BE2C (cell line): ENCODE measurements around the gene EFCAB13.
"Not testable (repeated sequence)": the region's sequence is repeated elsewhere in the genome, so short reads cannot be mapped to it uniquely, and the experiment has no call there.

Source experiments
- DNase-seq: peaks from one replicate; pipeline ENCODE4 v3.0.0-alpha.2; 2020
- H3K27me3 ChIP-seq: fragments of 250-450 bp; sonication (Bioruptor Pico); 2 replicates; pipeline ENCODE4 v1.5.1; 2020; ENCODE audit warnings: mild to moderate bottlenecking
- H3K36me3 ChIP-seq: fragments of 250-450 bp; sonication (Bioruptor Pico); 2 replicates; pipeline ENCODE4 v1.5.1; 2020; ENCODE audit warnings: mild to moderate bottlenecking
- H3K4me1 ChIP-seq: fragments of 250-450 bp; sonication (Bioruptor Pico); 2 replicates; pipeline ENCODE4 v1.5.1; 2020
- H3K4me3 ChIP-seq: 2 replicates; pipeline ENCODE4 v1.5.1; 2011; ENCODE audit warnings: low read depth, low read length
- H3K9me3 ChIP-seq: fragments of 250-450 bp; sonication (Bioruptor Pico); 2 replicates; pipeline ENCODE4 v1.5.1; 2020
- TF ChIP-seq, protein P1 (sequence below): IDR thresholded peaks from 2 replicates; pipeline ENCODE4 v1.5.1; 2012; ENCODE audit warnings: mild to moderate bottlenecking, low read depth, low read length

Gene EFCAB13

DNA sequence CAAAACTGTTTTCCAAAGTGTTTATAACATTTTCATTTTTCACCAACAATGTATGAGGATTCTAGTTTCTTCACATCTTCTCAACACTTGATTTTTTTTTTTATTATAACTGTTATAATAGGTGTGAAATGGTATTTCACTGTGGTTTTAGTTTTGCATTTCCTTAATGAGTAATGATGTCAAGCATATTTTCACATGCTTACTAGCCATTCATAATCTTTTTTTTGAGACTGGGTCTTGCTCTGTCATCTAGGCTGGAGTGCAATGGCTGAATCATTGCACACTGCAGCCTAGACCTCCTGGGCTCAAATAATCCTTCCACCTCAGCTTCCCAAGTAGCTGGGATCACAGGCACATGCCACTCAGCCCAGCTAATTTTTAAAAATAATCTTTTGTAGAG lies 65.1 kb downstream of the EFCAB13 start:
- Histone ChIP-seq H3K9me3 (no peaks in the 10 kb centered on the region), H3K27me3 (no peaks in the 10 kb centered on the region), H3K4me3 (no peak overlapping the region), H3K36me3 (no peaks in the 10 kb centered on the region), H3K4me1 (no peaks in the 10 kb centered on the region)
- DNase-seq, result no peak
- TF ChIP-seq, protein P1, sequence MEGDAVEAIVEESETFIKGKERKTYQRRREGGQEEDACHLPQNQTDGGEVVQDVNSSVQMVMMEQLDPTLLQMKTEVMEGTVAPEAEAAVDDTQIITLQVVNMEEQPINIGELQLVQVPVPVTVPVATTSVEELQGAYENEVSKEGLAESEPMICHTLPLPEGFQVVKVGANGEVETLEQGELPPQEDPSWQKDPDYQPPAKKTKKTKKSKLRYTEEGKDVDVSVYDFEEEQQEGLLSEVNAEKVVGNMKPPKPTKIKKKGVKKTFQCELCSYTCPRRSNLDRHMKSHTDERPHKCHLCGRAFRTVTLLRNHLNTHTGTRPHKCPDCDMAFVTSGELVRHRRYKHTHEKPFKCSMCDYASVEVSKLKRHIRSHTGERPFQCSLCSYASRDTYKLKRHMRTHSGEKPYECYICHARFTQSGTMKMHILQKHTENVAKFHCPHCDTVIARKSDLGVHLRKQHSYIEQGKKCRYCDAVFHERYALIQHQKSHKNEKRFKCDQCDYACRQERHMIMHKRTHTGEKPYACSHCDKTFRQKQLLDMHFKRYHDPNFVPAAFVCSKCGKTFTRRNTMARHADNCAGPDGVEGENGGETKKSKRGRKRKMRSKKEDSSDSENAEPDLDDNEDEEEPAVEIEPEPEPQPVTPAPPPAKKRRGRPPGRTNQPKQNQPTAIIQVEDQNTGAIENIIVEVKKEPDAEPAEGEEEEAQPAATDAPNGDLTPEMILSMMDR, result no peak

DNA sequence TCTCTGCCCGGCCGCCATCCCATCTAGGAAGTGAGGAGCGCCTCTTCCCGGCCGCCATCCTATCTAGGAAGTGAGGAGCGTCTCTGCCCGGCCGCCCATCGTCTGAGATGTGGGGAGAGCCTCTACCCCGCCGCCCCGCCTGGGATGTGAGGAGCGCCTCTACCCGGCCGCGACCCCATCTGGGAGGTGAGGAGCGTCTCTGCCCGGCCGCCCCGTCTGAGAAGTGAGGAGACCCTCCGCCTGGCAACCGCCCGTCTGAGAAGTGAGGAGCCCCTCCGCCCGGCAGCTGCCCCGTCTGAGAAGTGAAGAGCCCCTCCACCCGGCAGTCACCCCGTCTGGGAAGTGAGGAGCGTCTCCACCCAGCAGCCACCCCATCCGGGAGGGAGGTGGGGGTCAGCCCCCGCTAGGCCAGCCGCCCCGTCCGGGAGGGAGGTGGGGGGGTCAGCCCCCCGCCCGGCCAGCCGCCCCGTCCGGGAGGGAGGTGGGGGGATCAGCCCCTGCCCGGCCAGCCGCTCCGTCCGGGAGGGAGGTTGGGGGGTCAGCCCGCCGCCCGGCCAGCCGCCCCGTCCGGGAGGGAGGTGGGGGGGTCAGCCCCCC lies 73.9 kb downstream of the EFCAB13 start:
- not testable (repeated sequence) for H3K27me3 ChIP-seq, H3K4me3 ChIP-seq, H3K9me3 ChIP-seq, H3K4me1 ChIP-seq, DNase-seq, H3K36me3 ChIP-seq

DNA sequence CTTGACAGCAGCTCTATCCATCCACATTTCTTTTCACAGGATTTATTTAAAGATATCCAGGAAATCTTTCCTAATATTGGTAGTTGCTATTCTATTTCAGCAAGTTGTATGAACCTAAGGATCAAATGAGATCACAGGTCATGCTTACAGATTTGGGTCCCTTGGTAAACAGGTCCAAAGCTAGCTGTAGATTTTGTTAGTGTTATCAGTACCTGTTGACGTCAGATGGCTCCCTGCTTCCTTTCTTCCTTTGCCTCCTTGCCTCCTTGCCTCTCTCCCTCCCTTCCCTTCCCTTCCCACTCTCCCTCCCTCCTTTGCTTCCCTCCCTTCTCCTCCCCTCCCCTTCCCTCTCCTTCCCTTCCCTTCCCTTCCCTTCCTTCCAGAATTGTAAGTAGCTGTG lies 76.6 kb downstream of the EFCAB13 start:
- no peak overlapping the region for H3K4me3 ChIP-seq

DNA sequence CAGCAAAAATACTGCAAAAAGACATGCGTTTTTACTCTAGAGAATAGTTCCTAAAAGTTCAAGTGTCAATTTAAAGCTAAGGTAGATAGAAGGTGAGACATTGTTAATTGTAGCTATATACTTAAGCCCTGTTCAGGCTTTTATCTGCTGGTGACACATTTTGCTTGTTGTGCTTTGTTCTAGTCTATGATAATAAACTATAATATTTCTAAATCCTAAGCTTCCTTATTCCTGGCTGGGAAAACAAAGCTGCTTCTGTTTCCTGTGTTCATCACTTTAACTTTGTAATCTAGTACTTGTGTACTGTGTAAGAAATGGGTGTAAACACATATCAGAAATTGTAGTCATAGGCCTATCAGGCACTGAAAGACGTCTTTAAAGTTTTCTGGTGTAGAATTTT lies 77.3 kb downstream of the EFCAB13 start:
- H3K9me3 ChIP-seq, result no peaks in the 10 kb centered on the region
- H3K4me1 ChIP-seq, result no peaks in the 10 kb centered on the region
- no peaks in the 10 kb centered on the region for H3K36me3 ChIP-seq
- no peak overlapping the region for H3K4me3 ChIP-seq
- TF ChIP-seq, protein P1, result no peak
- DNase-seq, result no peak
- H3K27me3 ChIP-seq, result no peaks in the 10 kb centered on the region

More for the DNA sequence above, 76.6 kb downstream of the EFCAB13 start:
- Histone ChIP-seq H3K36me3 (no peaks in the 10 kb centered on the region), H3K4me1 (no peaks in the 10 kb centered on the region), H3K9me3 (no peaks in the 10 kb centered on the region), H3K27me3 (no peaks in the 10 kb centered on the region)
- no peak for DNase-seq
- TF ChIP-seq, protein P1, result no peak

- no peak for DNase-seq
- TF ChIP-seq, protein P1, result no peak
- no peaks in the 10 kb centered on the region for H3K27me3 ChIP-seq
- no peak overlapping the region for H3K4me3 ChIP-seq
- no peaks in the 10 kb centered on the region for H3K9me3 ChIP-seq
- no peaks in the 10 kb centered on the region for H3K36me3 ChIP-seq
- H3K4me1 ChIP-seq, result no peaks in the 10 kb centered on the region
These were observed 80.3 kb downstream of the EFCAB13 start for GRCh38 chr17:47404006-47404405.

GRCh38 chr17:47404875-47405274 lies 81.1 kb downstream of the EFCAB13 start:
- Histone ChIP-seq H3K9me3 (no peaks in the 10 kb centered on the region), H3K4me3 (no peak overlapping the region), H3K4me1 (no peaks in the 10 kb centered on the region), H3K36me3 (no peaks in the 10 kb centered on the region), H3K27me3 (no peaks in the 10 kb centered on the region)
- no peak for DNase-seq
- TF ChIP-seq, protein P1, result no peak

DNA sequence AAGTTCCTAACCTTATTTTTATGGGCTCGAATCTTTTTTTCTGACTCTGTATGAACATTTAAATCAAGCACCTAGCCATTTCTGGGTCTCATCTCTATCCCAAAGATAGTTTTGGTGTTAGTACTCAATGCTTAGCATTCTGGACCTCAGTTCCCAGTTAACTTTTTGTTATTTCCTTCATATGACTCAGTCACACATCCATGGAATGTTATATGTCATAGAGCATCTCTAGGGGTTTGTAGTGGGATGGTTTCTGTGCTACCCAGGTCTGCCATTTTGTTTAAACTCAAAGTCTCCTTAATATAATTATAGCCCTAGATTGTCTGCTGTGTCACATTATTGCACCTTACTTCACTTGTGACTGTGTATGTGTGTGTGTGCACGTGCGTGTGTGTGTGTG lies 90.1 kb downstream of the EFCAB13 start:
- DNase-seq, result no peak
- no peaks in the 10 kb centered on the region for H3K36me3 ChIP-seq
- peaks cover 3% of the 10 kb centered on the region for H3K4me1 ChIP-seq
- no peaks in the 10 kb centered on the region for H3K27me3 ChIP-seq
- TF ChIP-seq, protein P1, result no peak
- H3K4me3 ChIP-seq, result no peak overlapping the region
- H3K9me3 ChIP-seq, result no peaks in the 10 kb centered on the region
